HFF-Myc (cell line): ENCODE measurements around the gene PBX3.
"Not testable (repeated sequence)": the region's sequence is repeated elsewhere in the genome, so short reads cannot be mapped to it uniquely, and the experiment has no call there.

Experiments
- DNase-seq: peaks from one replicate; pipeline ENCODE4 v3.0.0-alpha.2; 2011; ENCODE audit warnings: low read depth; ENCODE audit errors: extremely low read depth
- H3K4me3 ChIP-seq: replicated peaks from 2 replicates; pipeline ENCODE4 v1.5.1; 2011; ENCODE audit warnings: low read depth, mild to moderate bottlenecking, control low read depth, low read length
- TF ChIP-seq, protein P1 (sequence below): IDR thresholded peaks from 2 replicates; pipeline ENCODE4 v1.5.1; 2012; ENCODE audit warnings: mild to moderate bottlenecking, low read depth, low read length, control low read depth; ENCODE audit errors: missing control alignments

PBX3 gene

DNA sequence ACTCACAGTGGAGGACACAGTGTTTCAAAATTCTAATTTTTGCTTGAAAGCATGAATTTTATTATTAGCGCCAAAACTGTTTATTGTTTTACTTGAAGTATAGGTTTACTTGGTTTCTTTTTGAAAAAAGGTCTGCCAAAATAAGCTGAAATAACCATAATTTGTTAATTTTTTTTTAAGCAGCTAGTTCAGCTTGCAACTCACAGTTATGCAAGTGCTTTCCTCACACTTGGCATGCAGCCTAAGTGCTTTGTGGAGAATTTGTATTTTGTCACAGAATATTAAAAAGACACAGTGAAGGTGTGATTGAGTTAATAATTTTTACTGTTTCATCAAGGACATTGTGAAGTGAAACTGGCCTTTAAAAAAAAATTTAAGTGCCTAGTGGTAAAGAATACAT lies 21.6 kb downstream of the PBX3 start:
- no peak for DNase-seq
- no peak overlapping the region for H3K4me3 ChIP-seq
- TF ChIP-seq, protein P1, sequence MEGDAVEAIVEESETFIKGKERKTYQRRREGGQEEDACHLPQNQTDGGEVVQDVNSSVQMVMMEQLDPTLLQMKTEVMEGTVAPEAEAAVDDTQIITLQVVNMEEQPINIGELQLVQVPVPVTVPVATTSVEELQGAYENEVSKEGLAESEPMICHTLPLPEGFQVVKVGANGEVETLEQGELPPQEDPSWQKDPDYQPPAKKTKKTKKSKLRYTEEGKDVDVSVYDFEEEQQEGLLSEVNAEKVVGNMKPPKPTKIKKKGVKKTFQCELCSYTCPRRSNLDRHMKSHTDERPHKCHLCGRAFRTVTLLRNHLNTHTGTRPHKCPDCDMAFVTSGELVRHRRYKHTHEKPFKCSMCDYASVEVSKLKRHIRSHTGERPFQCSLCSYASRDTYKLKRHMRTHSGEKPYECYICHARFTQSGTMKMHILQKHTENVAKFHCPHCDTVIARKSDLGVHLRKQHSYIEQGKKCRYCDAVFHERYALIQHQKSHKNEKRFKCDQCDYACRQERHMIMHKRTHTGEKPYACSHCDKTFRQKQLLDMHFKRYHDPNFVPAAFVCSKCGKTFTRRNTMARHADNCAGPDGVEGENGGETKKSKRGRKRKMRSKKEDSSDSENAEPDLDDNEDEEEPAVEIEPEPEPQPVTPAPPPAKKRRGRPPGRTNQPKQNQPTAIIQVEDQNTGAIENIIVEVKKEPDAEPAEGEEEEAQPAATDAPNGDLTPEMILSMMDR, result no peak

DNA sequence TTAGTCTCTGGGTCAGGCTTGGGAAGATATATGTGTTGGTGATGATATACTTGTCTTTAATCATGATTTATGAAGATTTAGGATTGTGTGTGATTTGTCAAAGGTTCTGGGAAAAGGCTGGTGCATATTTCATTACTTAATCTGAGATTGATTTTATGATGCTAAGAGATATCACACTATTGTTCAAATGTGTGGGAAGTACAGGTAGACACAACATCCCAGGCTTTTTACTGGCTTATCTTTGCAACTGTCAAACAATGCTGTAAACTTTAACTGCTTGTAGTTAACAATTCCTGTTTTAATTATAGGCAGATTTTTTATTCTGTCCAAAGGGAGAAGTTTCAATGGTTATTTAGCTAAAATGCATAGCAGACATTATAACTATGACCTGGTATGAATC lies 23.9 kb downstream of the PBX3 start:
- TF ChIP-seq, protein P1, result no peak
- no peak for DNase-seq
- no peak overlapping the region for H3K4me3 ChIP-seq

DNA sequence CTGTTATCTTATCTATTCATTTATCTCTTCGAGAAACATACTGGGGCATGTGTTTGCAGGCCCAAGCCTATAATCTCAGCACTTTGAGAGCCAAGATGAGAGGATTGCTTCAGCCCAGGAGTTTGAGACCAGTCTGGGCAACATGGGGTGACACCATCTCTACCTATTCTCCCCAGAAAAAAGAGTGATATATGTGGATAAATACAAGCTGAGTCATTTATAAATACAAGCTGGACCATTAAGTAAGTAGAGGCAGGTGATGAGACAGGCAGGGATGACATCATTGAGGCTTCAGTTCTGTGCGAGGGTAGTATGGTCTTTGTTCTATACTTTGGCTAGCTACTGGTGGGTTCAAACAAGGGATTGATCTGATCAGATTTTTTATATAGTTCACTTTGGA lies 25.6 kb downstream of the PBX3 start:
- no peak overlapping the region for H3K4me3 ChIP-seq
- DNase-seq, result no peak
- TF ChIP-seq, protein P1, result no peak

DNA sequence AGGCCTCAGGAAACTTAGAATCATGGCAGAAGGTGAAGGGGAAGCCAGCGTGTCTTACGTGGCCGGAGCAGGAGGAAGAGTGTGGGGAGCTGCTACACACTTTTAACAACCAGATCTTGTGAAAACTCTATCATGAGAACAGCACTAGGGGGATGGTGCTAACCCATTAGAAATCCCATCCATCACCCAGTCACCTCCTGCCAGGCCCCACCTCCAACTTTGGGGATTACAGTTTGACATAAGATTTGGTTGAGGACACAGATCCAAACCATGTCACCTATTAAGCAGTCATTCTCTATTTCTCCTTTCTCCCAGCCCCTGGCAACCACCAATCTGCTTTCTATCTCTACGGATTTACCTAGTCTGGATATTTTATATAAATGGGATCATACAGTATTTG lies 26.9 kb downstream of the PBX3 start:
- no peak for DNase-seq
- TF ChIP-seq, protein P1, result no peak
- H3K4me3 ChIP-seq, result no peak overlapping the region

DNA sequence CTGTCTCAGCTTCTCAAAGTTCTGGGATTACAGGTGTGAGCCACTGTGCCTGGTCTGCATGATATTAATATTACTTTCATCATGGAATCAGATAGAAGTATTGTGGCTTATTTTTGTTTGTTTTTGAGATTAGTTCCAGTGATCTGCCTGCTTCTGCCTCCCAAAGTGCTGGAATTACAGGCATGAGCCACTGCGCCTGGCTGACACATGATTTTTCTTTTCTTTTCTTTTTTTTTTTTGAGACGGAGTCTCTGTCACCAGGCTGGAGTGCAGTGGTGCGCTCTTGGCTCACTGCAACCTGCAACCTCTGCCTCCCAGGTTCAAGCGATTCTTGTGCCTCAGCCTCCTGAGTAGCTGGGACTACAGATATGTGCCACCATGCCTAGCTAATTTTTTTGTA lies 29.6 kb downstream of the PBX3 start:
- H3K4me3 ChIP-seq, DNase-seq: not testable (repeated sequence)

DNA sequence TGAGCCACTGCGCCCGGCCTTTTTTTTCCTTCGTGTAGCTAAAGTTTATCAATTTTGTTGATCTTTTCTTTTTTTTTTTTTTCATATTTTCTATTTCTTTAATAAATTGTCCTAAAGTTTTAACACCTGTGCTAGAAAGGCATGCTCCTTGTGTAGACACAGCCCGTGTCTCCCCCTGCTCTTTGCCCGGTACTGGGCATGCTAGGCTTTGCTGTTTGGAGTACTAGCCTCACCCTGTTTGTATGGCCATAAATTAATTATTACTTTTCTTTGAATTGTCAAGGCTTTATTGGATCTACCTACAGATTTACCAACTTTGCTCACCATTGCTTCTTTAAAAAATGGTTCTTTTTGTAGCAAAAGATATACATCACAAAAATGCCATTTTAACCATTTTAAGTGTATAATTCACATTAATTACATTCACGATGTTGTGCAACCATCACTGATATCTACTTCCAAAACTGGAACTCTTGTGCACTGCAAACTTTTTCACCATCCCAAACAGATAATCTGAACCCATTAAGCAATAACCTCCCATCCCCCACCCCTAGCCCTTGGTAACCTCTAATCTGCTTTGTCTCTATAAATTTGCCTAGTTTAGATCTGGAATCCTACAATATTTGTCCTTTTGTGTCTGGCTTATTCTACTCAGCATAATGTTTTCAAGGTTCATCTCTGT lies 31.5 kb downstream of the PBX3 start:
- not testable (repeated sequence) for DNase-seq, H3K4me3 ChIP-seq

DNA sequence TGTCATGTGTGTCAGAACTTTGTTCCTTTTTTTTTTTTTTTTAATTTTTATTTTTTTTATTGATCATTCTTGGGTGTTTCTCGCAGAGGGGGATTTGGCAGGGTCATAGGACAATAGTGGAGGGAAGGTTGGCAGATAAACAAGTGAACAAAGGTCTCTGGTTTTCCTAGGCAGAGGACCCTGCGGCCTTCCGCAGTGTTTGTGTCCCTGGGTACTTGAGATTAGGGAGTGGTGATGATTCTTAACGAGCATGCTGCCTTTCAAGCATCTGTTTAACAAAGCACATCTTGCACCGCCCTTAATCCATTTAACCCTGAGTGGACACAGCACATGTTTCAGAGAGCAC lies 32.0 kb downstream of the PBX3 start:
- H3K4me3 ChIP-seq, DNase-seq: not testable (repeated sequence)

DNA sequence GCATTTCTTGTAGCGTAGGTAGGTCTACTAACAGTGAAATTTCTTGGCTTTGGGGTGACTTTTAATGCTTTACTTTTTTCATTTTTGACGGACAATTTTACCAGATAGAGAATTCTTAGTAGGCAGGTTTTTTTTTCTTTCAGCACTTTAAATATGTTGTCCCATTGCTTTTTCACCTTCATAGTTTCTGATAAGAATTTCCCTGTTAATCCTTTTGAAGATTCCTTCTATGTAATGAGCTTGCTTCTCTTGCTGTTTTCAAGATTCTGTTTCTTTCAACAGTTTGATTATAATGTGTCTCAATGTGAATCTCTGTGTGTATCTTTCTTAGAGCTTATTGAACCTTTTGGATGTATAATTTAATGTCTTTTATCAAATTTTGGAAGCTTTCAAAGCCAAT lies 35.5 kb downstream of the PBX3 start:
- DNase-seq, result no peak
- no peak overlapping the region for H3K4me3 ChIP-seq
- TF ChIP-seq, protein P1, result no peak
